SH-SY5Y (cell line): ENCODE measurements around the gene FOXP1.

ENCODE experiments used
- GATA2 ChIP-seq: IDR thresholded peaks from 2 replicates; pipeline ENCODE4 v1.6.1; 2011; ENCODE audit warnings: mild to moderate bottlenecking, low read depth, low read length
- GATA3 ChIP-seq: IDR thresholded peaks from 2 replicates; pipeline ENCODE4 v1.6.1; 2011; ENCODE audit warnings: low read depth, mild to moderate bottlenecking, low read length, moderate library complexity

- TF ChIP-seq GATA2 (no peak), GATA3 (no peak)
These were observed 377.0 kb downstream of the FOXP1 start for GRCh38 chr3:71206305-71207165.
